ENCODE data around the gene MAT2A. TPM values are rescaled to one million over a fixed set of nuclear protein-coding genes. Genes with fewer than 3 reads are reported as not detected.
A peak's percentile ranks its signal among the peaks of the same experiment; 100 is the strongest.

Gene MAT2A
- total and polyA plus RNA-seq, 2 of the 8 experiments (the other 6 are each of a cell fraction or from before 2014, with no cell fraction given): 255 to 307 TPM

GRCh38 chr2:85584354-85584856 is 45.4 kb downstream of the MAT2A start, which contains the start of gene VAMP5:
Gene VAMP5, plus strand, starts transcription at chr2:85584431. Its CDS starts 60 bp downstream, at chr2:85584491.
- Histone ChIP-seq H2BK20ac (ENCODE audit: low read length) (no peak within 1 kb of the TSS), H3K14ac (ENCODE audit: insufficient read length) (no peak within 1 kb of the TSS), H2BK12ac (ENCODE audit: low read depth, low read length) (no peak within 1 kb of the TSS; the same call in 1 of the 2 replicates), H3K36me3 (ENCODE audit: control insufficient read depth in 2 of 4, insufficient read depth in 4 of 4, low read length in 3 of 4) (no peaks in the 10 kb centered on the region), H4K20me1 (replicated peaks in 1 of 2; ENCODE audit: control insufficient read depth in 1 of 2, insufficient read depth in 2 of 2, low read length in 2 of 2) (no peaks in the 10 kb centered on the region), H3K79me2 (ENCODE audit: control insufficient read depth in 1 of 2, insufficient read depth in 2 of 2, low read length in 2 of 2) (no peaks in the 10 kb centered on the region), H4K8ac (ENCODE audit: extremely low read depth, insufficient read depth, low read length) (no peak within 1 kb of the TSS), H3K23ac (ENCODE audit: insufficient read length) (no peak within 1 kb of the TSS), H3K79me1 (ENCODE audit: low read depth, low read length) (no peaks in the 10 kb centered on the region; the same call in 1 of the 2 replicates), H3K9ac (replicated peaks in 1 of 4; ENCODE audit: extremely low read depth in 1 of 4, low read depth in 3 of 4, low read length in 3 of 4) (peak within 1 kb of the TSS in 1 of 4 experiments; percentile 19; a peak in 1 of 7 replicates), H3K9me3 (ENCODE audit: insufficient read depth in 2 of 2, low read depth in 1 of 2, low read length in 1 of 2) (no peaks in the 10 kb centered on the region), H3K4ac (replicated peaks; ENCODE audit: insufficient read length, low read depth, low read length) (no peak within 1 kb of the TSS), H2BK120ac (replicated peaks; ENCODE audit: low read depth, low read length) (no peak within 1 kb of the TSS), H2BK5ac (ENCODE audit: low read depth, low read length) (peak within 1 kb of the TSS; percentile 19; the same call in 1 of the 2 replicates), H3K4me2 (ENCODE audit: insufficient read depth in 1 of 2, low read depth in 2 of 2, low read length in 2 of 2) (peak within 1 kb of the TSS; percentile 67 to 89), H2AK5ac (ENCODE audit: low read depth, low read length) (no peak within 1 kb of the TSS), H3K27me3 (replicated peaks in 1 of 4; ENCODE audit: control insufficient read depth in 3 of 4, extremely low read depth in 1 of 4, insufficient read depth in 3 of 4, low read length in 3 of 4) (peaks cover 8 to 34% (median 21%) of the 10 kb centered on the region in 4 experiments; a peak in 6 of 7 replicates), H2BK15ac (ENCODE audit: low read length) (peak within 1 kb of the TSS; percentile 65; the same call in 1 of the 2 replicates), H2AFZ (ENCODE audit: low read length) (peak within 1 kb of the TSS; percentile 66), H3K27ac (ENCODE audit: low read depth, low read length) (no peak within 1 kb of the TSS), H3K4me3 (ENCODE audit: extremely low read depth in 1 of 4, insufficient read depth in 2 of 4, low read depth in 3 of 4, low read length in 4 of 4) (peak within 1 kb of the TSS; percentile 23 to 64 (median 52)), H3K4me1 (replicated peaks in 1 of 4; ENCODE audit: control insufficient read depth in 3 of 4, insufficient read depth in 4 of 4, low read length in 3 of 4) (peaks cover 0 to 14% (median 4%) of the 10 kb centered on the region in 4 experiments; a peak in 5 of 7 replicates), H4K5ac (ENCODE audit: insufficient read length, low read depth, low read length) (no peak within 1 kb of the TSS), H3K56ac (replicated peaks; ENCODE audit: insufficient read length, low read depth, low read length) (no peak within 1 kb of the TSS), H3K23me2 (ENCODE audit: low read depth, low read length) (peaks cover 5% of the 10 kb centered on the region; the same call in 1 of the 2 replicates), H3K18ac (ENCODE audit: extremely low read depth, low read length) (no peak within 1 kb of the TSS), H4K91ac (replicated peaks; ENCODE audit: insufficient read length, low read length) (no peak within 1 kb of the TSS)
- CTCF ChIA-PET (ENCODE audit: partially characterized antibody): interaction anchor here (0.9 kb wide), 1 partner anchor 15 kb away, joined by 5 read pairs; no protein-coding TSS in a partner anchor
- peak; percentile 70 for TF ChIP-seq KDM4A (IDR thresholded peaks at IDR 0.05; ENCODE audit: low read depth, low read length, severe bottlenecking)
- TF ChIP-seq TBP (IDR thresholded peaks at IDR 0.05; ENCODE audit: low read depth, low read length): peak; percentile 47; the same call in 1 of the 2 replicates
- TF ChIP-seq GABPA (IDR thresholded peaks at IDR 0.05; ENCODE audit: borderline replicate concordance, insufficient read depth, low read length): 0 out of 2 replicates have a peak, but pooled peaks have one; percentile 12
- TF ChIP-seq ASH2L (IDR thresholded peaks at IDR 0.05; ENCODE audit: low read length): peak; percentile 61
- no peak for TF ChIP-seq RFX5 (IDR thresholded peaks at IDR 0.05; ENCODE audit: borderline replicate concordance, low read depth, low read length)
- peak; percentile 57 for TF ChIP-seq EZH2 (IDR thresholded peaks at IDR 0.05; ENCODE audit: low read depth, low read length, severe bottlenecking)
- 0 out of 2 replicates have a peak, but pooled peaks have one; percentile 62 for TF ChIP-seq SUZ12 (IDR thresholded peaks at IDR 0.05; ENCODE audit: low read length)
- no peak; the same call in 1 of the 2 replicates for TF ChIP-seq RBBP5 (IDR thresholded peaks at IDR 0.05; ENCODE audit: borderline replicate concordance, low read depth, low read length)
- TF ChIP-seq CEBPB (IDR thresholded peaks at IDR 0.05; ENCODE audit: low read depth, low read length): no peak
- WGBS, 2 experiments (ENCODE audit: extremely low coverage in 1 of 2, insufficient coverage in 1 of 2, insufficient read length in 1 of 2, insufficient replicate concordance in 2 of 2, low coverage in 1 of 2, low lambda C conversion rate in 2 of 2, missing lambda C conversion rate in 1 of 2): 6% methylated on average over 31 of the region's 52 CpGs; no CpG with 5 or more reads in 1 of the 2 experiments
- FAIRE-seq: no peak
- POLR2A ChIA-PET (ENCODE audit: partially characterized antibody): interaction anchor here (1.0 to 2.0 kb wide), 5 partner anchors 8 to 27 kb away, joined by 3 to 15 read pairs (median 4); partner anchors contain the start of genes C2orf68, RNF181 and TMEM150A
- peak in 1 of 2 experiments; percentile 64 for DNase-seq (ENCODE audit: low read depth in 1 of 2, low spot score in 2 of 2)

Measured in H1 (cell line).